NCI-H1048 (cell line): ENCODE measurements around the gene TUBA3E.
"Not testable (repeated sequence)": the region's sequence is repeated elsewhere in the genome, so short reads cannot be mapped to it uniquely, and the experiment has no call there.

ENCODE experiments used
- DNase-seq: peaks from one replicate; lab custom pipeline; 2025; lab: John Stamatoyannopoulos, UW

Gene TUBA3E

DNA sequence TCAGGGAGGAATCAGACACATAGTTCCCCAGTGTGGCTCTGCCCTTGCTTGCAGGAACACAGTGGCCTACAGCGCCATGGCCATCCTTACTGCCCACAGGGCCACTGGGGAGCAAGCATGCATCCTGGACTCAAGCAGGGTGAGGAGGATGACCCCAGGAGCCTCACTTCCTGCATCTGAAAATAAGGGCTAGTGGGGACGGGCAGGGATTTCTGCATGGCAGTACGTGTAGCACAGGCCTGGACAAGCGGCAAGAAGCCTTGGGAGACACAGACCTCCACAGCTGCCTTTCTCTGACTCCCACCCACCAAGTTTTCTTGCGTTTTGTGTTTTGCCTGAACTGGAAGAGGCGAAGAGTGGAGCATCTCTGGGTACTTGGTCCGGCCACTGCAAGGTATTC lies 35.8 kb downstream of the TUBA3E start:
- not testable (repeated sequence) for DNase-seq

DNA sequence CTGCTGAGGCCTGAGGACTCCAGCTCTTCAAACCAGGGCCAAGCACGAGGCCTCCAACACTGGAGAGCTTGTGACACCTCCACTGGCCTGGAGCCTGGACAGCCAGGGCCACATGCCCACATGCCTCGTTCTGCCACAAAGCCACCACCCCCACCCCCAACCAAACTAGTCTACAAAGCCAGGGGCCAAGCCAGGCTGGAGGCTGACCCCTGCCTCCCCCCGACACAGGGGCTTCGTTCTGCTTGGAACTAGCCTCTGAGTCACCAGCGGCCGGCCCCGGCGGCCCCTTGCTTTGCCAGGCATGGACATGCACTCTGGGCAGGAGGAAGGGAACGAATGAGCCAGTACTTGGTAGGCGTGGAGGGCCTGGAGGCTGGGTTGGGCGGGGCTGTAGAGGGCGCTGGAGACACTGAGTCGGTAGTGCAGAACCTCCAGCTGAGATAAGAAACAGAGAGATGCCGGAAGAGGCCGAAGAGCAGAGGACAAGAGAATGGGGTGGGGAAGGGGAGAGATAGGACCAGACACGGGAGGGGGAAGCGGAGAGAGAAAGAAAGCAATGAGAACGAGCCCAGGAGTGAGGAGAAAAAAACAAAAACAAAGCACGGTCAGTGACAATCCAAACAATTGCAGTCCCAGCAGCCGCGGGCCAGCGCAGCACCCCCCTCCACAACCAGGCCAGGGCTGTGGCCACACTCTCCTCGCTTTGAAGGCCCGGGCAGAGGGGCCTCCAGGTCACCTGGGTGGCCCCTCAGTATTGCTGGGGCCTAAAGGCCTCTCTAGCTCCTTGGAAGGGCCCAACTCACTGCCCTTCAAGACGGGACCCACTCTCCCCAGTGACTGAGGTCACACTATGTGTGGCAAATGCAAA lies 37.2 kb downstream of the TUBA3E start:
- DNase-seq, result not testable (repeated sequence)

DNA sequence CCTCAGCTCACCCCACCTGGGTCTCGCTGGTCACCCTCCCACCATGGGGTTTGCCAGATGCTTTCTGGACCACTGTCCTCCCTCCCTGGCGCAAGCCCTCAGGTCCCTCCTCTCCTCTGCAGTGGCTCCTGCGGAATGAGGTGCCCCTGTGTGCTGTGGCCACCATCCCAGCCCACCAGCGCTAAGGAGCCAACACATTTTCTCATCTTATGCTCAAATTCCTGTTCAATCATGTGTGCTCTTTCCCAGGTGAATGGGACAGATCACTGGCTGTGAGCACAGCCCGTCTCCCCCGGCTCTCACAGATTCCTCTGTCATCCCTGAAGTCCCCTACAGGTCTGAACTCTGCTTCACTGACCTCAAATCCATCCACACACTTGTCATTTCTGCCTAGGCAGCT lies 38.1 kb downstream of the TUBA3E start:
- no peak for DNase-seq

DNA sequence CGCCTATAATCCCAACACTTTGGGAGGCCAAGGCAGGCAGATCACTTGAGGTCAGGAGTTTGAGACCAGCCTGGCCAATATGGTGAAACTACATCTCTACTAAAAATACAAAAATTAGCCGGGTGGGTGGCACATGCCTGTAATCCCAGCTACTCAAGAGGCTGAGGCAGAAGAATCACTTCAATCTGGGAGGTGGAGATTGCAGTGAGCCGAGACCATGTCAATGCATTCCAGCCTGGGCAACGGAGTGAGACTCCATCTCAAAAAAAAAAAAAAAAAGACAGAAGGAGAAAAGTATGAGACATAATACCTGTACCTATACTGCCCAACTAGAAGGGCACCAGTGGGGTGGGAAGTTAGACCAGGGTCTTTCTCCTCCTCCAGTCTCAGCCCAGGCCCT lies 38.9 kb downstream of the TUBA3E start:
- DNase-seq, result not testable (repeated sequence)

DNA sequence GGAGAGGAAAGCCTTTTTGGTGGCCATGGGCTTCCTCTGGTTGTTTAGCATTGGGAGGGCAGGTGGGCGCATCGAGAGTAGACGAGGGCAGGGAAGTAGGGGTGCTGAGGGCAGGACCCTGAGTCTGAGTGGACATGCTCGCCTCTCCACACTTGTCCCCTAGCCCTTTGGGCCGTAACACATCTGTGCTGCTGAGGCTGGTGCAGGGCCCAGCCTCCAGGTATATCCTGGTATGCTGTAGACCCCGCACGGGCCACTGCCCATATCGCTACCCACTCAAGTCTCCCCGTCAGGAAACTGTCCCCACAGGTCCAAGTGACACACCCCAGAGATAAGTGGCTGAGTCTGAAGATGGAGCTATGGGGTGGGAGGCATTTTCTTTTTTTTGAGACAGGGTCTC lies 39.6 kb downstream of the TUBA3E start:
- no peak for DNase-seq

DNA sequence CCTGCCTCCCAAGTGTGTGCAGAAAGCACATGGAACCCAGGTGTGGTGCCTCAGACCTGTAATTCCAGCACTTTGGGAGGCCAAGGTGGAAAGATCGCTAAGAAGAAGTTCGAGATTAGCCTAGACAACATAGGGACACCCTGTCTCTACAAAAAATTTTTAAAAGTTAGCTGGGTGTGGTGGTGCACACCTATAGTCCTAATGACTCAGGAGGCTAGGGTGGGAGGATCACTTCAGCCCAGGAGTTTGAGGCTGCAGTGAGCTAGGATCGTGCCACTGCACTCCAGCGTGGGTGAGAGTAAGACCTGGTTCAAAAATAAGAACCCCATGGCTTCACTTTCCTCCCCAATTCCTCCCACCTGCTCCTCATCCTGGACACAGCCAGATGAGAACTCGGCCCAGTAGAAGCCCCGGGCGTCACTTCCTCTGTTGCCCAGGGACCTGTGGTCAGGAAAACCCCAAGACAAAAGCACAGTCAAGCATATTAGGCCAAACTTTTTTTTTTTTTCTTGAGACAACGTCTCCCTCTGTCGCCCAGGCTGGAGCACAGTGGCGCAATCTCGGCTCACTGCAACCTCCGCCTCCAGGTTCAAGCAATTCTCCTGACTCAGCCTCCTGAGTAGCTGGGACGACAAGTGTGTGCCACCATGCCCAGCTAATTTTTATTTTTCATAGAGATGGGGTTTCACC lies 40.3 kb downstream of the TUBA3E start:
- not testable (repeated sequence) for DNase-seq

DNA sequence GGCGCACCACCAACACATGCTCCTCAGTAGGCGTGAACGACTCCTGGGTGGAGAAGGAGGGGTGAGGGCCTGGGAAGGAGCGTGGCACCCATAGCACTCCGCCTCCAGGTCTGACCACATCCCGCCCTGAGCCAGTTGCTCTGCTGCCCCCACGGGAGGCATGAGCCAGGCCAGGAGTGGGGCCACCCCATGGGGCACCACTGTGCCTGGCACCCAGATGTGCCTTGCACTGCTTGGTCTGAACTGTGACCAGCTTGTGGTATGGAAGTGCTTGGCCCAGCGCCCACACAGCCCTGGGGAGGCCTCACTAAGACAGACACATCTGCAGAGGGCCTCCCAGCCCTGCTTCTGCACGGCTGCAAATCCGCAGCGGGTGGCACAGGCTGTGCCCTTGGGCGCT lies 40.9 kb downstream of the TUBA3E start:
- not testable (repeated sequence) for DNase-seq

DNA sequence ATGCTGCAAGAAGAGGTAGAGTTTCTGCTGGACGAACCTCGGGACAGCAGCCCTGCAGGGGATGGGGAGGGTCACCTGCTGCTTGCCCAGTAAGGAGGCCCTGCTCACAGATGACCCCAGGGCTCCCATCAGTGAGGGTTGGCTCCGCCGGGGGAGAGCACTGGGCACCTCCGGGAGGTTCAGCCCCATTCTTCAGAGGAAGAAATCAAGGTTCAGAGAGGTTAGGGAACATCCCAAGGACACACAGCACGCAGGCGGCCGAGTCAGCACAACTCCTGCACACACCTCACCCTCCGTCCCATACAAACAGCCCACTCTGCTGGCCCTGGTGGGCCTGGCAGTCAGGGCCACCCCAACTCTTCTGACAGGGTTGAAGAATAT lies 41.6 kb downstream of the TUBA3E start:
- no peak for DNase-seq

DNA sequence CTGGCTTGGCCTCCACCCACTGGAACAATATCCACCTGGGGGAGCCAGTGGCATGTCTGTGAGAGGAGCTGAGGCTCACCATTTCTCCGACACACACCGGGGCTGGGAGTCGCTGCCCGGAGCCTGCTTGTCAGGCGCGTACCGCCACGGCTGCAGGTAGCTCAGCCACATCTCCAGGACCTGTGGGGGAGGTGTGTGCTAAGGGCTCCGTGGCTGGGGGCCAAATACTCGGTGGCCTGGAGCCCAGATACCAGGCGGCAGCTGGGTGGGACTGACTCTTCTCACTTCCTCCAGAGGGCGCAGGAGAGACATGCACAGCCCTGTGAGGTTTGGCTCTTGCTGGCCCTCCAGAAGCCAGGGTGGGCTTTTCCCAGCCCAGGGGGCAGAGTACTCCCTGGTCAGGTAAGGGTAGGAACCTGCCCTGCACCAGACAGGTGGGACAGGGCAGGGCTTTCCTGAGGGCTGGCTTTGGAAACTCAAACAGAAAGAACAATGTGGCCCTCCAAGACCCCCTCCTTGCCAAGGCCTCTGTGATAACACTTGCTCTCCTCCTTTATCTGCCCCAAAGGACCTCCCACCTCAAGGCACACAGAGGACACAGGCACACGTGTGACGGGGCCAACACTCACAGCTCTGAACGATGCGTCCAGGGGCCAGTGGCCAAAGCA lies 42.1 kb downstream of the TUBA3E start:
- peak; percentile 32 for DNase-seq

DNA sequence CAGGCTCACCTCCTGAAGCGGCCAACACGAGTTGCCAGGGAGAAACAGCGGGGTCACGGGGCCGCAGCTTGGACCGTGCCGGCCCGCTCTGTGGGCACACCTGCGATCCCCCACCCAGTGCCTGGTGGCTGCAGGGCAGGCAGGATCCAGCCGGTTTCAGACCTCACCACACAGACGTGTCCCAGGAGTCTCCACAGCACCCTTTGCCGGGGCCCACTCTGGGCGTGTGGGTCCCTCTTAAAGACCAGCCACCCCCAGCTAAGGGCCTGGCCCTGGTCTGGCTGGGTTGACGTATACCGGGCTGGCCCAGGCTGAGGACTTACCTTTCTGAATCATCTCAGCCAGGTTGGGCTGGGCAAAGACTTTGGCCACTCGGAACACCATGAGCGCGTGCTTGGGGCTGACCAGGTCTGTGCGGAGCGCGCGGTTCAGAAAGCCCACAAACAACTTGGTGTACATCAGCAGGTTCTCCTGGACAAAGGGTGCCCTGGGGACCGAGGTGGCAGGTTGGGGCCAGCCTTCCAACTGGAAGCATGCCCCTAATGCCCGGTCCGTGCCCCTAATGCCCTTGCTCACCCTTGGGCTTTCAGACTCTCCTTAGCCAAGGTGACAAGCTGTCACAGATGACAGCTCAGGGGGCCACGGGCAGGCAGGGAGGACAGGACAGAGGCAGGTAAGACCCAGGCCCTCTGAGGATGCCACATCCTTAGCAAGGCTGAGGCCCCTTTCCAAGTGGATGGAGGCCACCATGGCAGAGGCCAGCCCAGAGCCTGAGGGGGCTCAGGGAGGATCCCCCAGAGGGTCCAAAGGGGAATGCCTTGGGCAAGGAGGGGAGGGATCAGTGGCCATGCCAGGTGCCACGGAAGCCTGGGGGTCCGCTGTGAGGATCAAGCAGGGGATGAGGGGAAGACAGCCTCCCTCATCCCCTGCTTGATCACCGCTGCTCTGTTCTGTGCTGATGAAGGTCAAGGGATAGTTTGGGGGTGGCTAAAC lies 43.2 kb downstream of the TUBA3E start:
- no peak for DNase-seq

DNA sequence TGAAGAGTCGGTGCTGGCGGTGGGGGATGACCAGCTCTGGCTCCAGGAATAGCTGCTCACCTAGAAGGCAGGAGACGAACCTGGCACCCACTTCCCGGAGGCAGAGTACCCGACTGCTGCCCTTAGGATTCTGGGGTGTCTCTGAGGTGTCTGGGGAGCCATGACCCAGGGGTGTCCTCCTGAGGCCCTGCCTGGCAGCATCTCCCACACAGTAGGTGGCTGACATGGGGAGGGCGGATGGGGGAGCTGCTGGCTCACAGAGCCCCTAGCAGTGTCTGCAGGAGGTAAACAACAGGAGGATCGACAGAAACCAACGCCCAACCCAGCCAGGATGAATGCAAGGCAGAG lies 43.8 kb downstream of the TUBA3E start:
- DNase-seq, result not testable (repeated sequence)

DNA sequence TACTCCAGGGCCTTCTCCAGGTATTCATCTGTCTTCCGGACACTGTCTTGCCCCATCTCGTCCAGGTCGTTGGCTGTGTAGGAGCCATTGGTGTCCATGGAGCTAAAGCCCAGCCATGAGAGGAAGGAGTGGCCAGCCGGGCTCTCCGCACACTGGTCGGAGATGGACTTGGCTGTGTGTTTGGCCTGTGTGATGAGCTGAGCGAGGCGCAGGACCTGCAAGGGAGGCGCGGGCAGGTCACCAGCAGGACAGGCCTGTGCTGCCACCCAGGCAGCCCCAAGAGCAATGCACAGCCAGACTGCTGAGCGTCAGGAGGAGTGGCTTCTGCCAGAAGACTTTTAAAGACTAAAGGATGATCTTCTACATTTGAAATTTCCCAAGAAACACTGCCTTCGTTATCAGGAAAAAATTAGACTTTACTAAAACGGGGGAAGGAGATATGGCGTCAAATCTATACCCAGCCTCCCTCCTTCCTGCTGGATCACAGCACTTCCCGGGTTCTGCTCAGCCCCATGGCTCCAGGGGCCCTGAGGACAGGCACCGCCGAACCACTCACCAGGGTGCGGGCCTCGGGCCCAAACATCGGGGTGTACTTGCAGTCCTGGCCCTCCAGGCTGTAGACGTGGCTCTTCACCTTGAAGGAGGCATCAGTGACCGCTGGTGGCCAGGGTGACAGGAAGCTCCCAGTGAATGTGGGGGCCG lies 44.4 kb downstream of the TUBA3E start:
- not testable (repeated sequence) for DNase-seq

DNA sequence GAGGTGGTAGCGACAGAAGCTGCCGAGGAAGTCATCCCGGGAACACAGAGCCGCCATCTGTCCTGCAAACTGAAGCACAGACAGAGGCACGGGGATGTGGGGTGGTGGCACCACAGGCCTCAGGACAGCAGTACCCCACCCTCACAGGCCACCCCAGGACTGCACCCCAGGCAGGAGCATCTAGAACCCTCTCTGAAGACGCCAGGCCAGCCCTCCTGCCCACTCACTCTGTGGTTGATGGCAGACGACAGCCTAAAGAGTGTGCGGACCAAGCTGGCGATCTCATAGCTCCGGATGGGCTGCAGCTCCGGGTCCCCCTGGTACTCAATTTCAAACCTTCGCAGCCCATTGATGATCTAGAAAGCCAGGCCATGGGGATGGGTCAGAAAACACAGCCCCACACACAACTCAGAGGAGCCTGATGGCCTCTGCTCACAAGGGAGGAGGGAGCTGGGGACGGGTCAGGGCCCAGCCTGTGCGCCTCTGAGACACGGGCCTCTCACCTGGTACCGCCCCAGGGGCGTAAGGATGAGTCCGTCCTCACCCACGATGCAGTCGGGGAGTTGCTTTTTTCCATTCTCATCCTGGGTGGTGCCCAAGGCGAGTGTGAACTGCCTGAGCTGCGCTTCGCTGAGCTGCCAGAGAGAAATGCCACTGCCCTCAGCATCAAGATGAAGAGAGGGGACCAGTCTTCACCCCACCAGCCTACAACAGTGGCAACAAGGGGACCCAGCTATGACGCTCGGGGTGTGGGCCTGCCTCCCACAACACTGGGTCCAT lies 45.2 kb downstream of the TUBA3E start:
- no peak for DNase-seq

DNA sequence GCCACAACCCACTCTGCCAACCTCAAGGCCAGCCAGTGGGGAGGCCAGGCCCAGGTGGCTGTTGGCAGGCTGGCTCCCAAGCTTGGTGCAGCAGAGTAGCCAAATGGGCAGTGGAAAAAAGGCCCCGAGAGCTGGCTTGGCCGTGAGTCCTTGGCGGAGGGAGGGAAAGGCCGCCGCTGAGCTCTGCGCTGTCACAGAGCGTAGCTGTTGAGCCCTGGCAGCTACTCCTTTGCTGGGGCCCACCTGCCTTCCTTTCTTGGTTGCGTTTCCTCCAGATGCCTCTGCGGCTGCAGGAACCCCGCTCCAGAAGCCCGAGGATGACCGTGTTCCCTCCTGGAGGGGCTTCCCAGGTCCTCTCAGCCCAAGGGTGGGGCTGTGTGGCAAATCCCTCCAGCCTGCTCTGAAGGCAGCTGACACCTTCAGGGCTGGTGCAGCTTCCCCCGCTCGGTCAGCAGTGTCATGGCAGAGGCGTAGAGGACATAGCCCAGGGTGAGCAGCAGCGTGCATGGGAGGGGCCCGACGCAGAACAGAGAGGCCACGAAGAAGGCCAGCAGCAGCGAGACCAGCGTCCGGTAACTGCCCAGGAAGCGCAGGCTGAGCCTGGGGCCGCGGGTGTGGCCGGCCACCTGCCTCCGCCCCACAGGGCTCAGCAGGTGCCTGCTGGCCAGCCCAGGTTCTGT lies 46.0 kb downstream of the TUBA3E start:
- not testable (repeated sequence) for DNase-seq

DNA sequence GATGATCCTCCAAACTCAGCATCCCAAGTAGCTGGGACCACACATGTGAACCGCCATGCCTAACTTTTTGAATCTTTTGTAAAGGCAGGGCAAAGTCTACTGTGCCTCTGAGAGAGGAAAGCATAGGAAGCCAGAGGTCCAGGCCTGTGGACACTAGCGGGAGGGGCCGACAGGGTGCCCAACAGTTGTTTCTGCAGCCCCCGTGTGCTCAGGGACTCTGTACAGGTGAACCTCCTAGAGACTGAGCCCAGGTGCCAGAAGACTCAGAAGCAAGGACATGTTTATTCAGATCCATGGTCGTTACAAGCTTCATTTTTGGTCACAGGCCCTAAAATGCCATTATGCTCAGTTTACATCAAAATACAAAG lies 47.1 kb downstream of the TUBA3E start:
- not testable (repeated sequence) for DNase-seq

DNA sequence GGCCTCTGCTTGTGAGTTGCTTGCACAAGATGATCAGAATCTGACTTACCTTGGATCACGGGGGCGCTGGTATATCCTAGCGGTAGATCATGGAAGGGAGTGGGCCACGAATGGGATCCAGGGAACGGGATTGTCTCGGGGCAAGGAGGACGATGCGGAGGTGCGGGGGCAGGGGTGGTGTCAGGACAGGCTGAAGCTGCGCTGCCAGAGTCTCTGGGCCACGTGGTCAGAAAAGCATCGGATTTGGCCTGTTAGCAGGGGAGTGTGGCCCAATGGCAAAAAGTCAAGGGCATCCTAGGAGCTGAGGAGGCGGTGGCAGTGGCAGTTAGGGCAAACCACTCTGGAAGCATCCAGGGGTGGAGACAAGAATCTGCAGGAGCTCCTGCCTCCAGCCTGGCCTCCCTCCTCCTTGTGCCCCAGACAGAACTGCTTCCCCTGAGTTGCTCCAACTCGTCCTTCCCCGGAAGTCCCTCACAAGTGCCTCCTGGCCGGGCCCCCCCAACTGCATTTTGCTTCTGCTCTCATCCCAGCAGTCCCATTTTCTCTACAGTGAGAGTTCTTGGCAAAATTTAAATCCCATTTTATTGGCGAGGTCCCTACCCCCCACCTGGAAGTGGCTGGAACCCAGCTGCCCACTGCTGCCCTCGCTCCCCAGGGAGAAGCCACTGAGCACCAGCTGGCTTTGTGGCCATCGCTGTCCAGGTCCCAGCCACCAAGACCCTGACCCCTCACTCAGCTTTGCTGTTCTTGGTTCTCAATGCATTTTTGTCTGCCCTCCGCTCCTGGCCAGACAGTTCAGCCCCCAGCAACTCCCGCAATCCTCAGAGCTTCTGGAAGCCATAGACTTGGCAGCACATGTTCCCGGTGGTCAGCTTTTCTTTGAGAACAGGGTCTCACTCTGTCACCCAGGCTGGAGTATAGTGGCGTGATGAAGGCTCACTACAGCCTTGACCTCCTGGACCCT lies 47.8 kb downstream of the TUBA3E start:
- DNase-seq, result no peak

DNA sequence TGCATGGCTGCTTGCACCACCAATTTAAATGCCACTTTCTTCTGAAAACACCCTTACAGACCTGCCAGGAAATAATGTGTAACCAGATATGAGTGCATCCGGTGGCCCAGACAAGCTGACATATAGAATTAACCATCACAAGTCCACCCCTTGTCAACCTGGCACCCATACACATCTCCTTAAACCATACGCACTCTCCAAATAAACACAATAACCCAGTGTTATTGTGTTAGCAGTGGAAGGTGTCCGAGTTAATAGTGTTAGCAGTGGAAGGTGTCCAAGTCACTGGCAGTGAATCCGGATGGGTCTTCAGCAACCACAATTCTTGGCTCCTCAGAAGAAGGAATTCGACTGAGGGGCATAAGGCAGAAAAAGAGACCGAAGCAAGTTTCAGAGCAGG lies 49.7 kb downstream of the TUBA3E start:
- not testable (repeated sequence) for DNase-seq

DNA sequence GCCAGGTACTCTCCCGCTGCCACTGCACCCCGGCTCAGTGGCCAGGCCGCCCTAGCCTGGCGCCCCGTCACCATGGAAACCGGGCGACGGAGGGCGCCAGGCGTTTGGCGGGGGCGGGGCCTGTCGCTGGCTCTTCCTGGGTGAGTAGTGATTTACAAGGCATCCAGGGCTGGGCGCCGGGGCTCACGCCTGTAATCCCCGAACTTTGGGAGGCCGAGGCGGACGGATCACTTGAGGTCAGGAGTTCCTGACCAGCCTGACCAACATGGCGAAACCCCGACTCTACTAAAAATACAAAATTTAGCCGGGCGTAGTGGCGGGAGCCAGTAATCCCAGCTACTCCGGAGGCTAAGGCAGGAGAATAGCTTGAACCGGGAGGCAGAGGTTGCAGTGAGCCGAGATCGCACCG lies 53.2 kb downstream of the TUBA3E start, which contains the start of gene CCDC74B:
TSS of gene CCDC74B (minus strand) at position 107 of the 409 bp plus-strand sequence. CDS start 116 bp downstream, outside the sequence.
- DNase-seq, result peak; percentile 26
